Epithelial cell of proximal tubule (primary cell): ENCODE data around the gene DENND5B. TPM values are rescaled to one million over a fixed set of nuclear protein-coding genes. Genes with fewer than 3 reads are reported as not detected.

Experiments used
- DNase-seq: peaks from one replicate; pipeline ENCODE4 v3.0.0-alpha.2; 2011; ENCODE audit warnings: low read depth
- H3K4me3 ChIP-seq: 2 replicates; pipeline ENCODE4 v1.5.1; 2011; ENCODE audit warnings: low read depth, mild to moderate bottlenecking, low read length
- CTCF ChIP-seq: conservative IDR thresholded peaks from 2 replicates; pipeline ENCODE4 v1.5.1; 2012; ENCODE audit warnings: low read depth, mild to moderate bottlenecking, low read length
- total RNA-seq: library from RNA; depleted of rRNA; stranded (reverse); fragments of >200 nt; gene quantifications from 2 replicates; pipeline ENCODE4 v1.2.3, GENCODE V29; 2015

DENND5B gene
- total RNA-seq, 1 donor from 2014 or later = 8.6 TPM

- DNase-seq = no peak
- no peak overlapping the region for H3K4me3 ChIP-seq
- no peak for TF ChIP-seq CTCF
Measured at GRCh38 chr12:31597066-31597465, 6.1 kb upstream of the DENND5B start.

GRCh38 chr12:31594681-31595080 lies 3.7 kb upstream of the DENND5B start:
- no peak for DNase-seq
- TF ChIP-seq CTCF = no peak
- no peak overlapping the region for H3K4me3 ChIP-seq

GRCh38 chr12:31591380-31591901 lies 505 bp upstream of the DENND5B start:
- TF ChIP-seq CTCF = no peak
- peak overlapping the region; percentile 78 for H3K4me3 ChIP-seq
- no peak for DNase-seq

- H3K4me3 ChIP-seq = peak overlapping the region; percentile 78
- peak; percentile 10 for TF ChIP-seq CTCF
- DNase-seq = no peak
Measured at GRCh38 chr12:31589904-31590641, 863 bp downstream of the DENND5B start.

- H3K4me3 ChIP-seq = peak overlapping the region; percentile 78
- no peak for DNase-seq
- TF ChIP-seq CTCF = no peak
Measured at GRCh38 chr12:31589598-31589903, 1.4 kb downstream of the DENND5B start.

GRCh38 chr12:31588976-31589375 lies 2.0 kb downstream of the DENND5B start:
- TF ChIP-seq CTCF = no peak
- H3K4me3 ChIP-seq = peak overlapping the region; percentile 78
- no peak for DNase-seq

- no peak overlapping the region for H3K4me3 ChIP-seq
- no peak for TF ChIP-seq CTCF
- no peak for DNase-seq
Measured at GRCh38 chr12:31586728-31587127, 4.2 kb downstream of the DENND5B start.
